Activated T-helper 2 cell treated with anti-CD3 and anti-CD28 coated beads, Interferon-gamma antibody, Interleukin-2, Interleukin-4, amounts not matched to agents 10 μg/mL and 5 μg/mL and 100 μg/mL, durations not matched to agents 14 hours and 24 hours and 36 hours (primary cell): ENCODE results near the gene CLIP2. TPM values are rescaled to one million over a fixed set of nuclear protein-coding genes. Genes with fewer than 3 reads are reported as not detected.
A peak's percentile ranks its signal among the peaks of the same experiment; 100 is the strongest.

Source experiments
- DNase-seq: peaks from one replicate; pipeline ENCODE4 v3.0.0; 2021; ENCODE audit warnings: low spot score
- H3K27ac Mint-ChIP-seq: one replicate; pipeline ENCODE4 v1.8.0; 2021; ENCODE audit warnings: mixed read lengths
- H3K27me3 Mint-ChIP-seq: one replicate; pipeline ENCODE4 v1.8.0; 2021; ENCODE audit warnings: low read depth, mixed read lengths
- H3K36me3 Mint-ChIP-seq: one replicate; pipeline ENCODE4 v1.8.0; 2021; ENCODE audit warnings: low read depth, mixed read lengths
- H3K4me1 Mint-ChIP-seq: one replicate; pipeline ENCODE4 v1.8.0; 2021; ENCODE audit warnings: low read depth, mixed read lengths
- H3K4me3 Mint-ChIP-seq: one replicate; pipeline ENCODE4 v1.8.0; 2021; ENCODE audit warnings: low read depth, mild to moderate bottlenecking, moderate library complexity, mixed read lengths
- H3K9me3 Mint-ChIP-seq: one replicate; pipeline ENCODE4 v1.8.0; 2021; ENCODE audit warnings: mixed read lengths
- intact Hi-C: fragments of 100-400 bp; cut with micrococcal nuclease; formaldehyde crosslinking; loops from one replicate; pipeline ENCODE4 v1.15.1; 2023
- total RNA-seq: library from RNA; stranded (reverse); gene quantifications from 2 replicates; pipeline ENCODE4 v1.2.3, GENCODE V29; 2022

CLIP2 gene
- total RNA-seq, 1 donor from 2014 or later = 2.7 TPM

DNA sequence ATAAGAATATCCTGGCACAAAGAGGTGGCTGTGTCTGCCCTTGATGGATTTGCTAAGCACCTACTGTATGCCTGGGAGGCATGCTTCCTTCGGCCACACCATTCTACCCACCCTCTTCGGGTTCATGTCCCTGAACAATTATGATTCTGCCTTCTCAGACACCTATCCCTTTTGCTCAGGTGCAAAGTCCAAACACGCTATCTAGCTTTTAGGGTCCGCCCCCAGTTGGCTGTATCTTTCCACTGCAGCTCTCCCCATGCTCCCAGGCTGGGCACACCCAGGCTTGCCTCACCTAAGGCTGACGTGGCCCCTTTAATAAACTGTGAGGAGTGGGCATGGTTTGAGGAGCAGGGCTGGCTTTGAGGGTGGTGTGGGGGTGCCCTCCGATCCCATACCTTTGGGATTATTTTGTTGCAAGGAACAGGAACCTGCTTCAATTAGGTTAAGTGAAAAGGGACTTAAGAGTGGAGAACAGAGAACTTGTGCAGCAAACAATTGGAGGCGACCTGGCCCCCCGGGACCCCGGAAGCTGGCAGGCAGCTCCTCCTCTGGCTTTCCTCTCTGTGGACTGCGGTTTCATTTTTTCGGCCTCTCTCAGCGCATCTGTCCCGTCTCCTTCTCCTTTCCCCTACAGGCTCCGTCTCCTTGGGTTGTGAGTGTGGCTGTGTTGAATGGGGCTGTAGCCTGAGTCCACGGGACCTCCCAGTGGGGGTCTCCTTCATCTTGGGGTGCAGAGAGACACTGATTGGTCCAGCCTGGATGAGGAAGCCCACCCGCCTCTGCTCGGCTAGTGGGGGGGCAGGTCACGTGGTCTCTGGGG, 3.8 kb downstream of the CLIP2 start:
- DNase-seq = no peak
- H3K4me3 Mint-ChIP-seq = no peak overlapping the region
- H3K9me3 Mint-ChIP-seq = no peaks in the 10 kb centered on the region
- H3K27ac Mint-ChIP-seq = no peak overlapping the region
- peaks cover 15% of the 10 kb centered on the region for H3K4me1 Mint-ChIP-seq
- H3K36me3 Mint-ChIP-seq = no peaks in the 10 kb centered on the region
- H3K27me3 Mint-ChIP-seq = peaks cover 35% of the 10 kb centered on the region
- intact Hi-C loops = no loop called here

DNA sequence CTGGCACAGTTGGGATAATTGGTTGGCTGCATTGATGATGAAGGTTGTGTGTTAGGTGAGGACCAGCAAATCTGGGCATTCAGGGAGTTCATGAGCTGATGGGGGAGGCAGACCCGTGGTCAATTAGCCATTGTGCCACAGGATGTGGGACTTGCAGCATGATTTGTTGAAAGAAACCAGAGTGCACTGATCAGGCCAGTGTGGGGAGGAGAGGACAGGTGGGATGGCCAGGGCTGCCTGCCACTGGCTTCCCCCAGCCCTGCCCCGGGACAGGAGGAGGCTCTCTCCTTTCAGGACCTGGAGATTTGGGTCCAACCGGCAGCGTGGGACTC, 4.3 kb downstream of the CLIP2 start:
- H3K27me3 Mint-ChIP-seq = peaks cover 30% of the 10 kb centered on the region
- no peak overlapping the region for H3K4me3 Mint-ChIP-seq

DNA sequence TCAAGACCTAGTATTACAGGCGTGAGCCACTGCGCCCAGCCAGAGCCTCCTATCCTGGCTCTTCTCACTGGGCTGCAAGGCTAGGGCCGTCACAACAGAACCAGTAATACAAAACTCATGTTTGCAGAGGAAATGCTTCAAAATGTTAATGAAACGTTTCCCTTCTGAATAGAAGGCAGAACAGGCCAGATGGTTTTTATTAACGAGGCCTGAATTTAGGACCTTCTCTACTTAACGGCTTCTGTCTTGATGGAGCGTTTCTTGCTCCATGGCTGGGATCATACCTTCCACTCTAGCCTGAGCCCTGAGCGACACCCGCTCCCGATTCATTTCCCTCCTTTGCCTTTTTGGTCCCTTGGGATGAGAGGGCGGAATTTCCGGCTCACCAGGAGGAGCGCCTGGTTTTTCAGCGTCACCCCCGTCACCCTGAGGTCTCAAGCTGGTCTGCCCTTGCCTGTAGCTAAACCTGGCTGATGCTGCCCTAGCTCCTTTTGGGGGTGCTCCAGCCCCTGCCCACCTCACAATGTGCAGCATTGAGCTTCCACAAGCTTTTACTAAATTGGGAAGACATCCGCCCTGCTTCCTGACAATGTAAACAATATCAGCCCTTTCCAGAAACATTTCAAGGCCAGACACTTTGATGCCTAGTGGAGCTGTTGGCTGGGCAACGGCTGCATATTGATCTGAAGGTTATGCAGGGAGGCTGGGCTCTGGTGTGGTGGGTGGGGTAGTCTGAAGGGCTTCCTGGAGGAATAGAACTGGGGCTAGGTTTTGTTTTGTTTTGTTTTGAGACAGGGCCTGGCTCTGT, 5.2 kb downstream of the CLIP2 start:
- Mint-ChIP-seq H3K4me3 (no peak overlapping the region), H3K27me3 (peaks cover 26% of the 10 kb centered on the region), H3K36me3 (no peaks in the 10 kb centered on the region), H3K27ac (no peak overlapping the region), H3K4me1 (peaks cover 7% of the 10 kb centered on the region), H3K9me3 (no peaks in the 10 kb centered on the region)
- intact Hi-C loops = no loop called here
- no peak for DNase-seq

More for the DNA sequence above, 4.3 kb downstream of the CLIP2 start:
- Mint-ChIP-seq H3K4me1 (peaks cover 11% of the 10 kb centered on the region), H3K36me3 (no peaks in the 10 kb centered on the region), H3K9me3 (no peaks in the 10 kb centered on the region), H3K27ac (no peak overlapping the region)
- intact Hi-C loops = no loop called here
- no peak for DNase-seq

DNA sequence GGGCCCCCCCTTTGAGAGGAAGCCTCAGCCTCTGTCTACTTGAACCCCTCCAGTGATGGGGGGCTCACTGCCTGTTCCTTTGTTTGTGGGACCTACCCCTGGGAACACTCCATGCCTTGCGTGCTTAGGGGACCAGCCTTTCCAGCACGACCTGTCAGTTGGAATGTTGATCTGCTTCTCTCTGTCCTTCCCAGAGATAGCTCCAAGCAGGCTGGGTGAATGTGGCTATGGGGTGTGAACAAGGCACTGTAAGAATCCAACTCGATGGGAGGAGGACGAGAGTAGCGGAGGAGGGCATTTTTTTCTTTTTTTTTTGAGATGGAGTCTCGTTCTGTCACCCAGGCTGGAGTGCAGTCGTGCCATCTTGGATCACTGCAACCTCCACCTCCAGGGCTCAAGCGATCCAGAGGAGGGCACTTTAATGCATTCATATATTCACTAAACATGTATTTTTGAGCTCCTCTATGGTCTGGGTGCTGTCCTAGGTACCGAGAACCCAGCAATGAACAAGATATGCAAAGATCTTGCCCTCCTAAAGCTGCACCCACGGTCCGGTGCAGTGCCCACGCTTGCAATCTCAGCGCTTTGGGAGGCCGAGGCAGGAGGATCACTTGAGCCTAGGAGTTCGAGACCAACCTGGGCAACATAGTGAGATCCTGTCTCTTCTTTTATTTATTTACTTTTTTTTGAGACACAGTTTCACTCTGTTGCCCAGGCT, 8.5 kb downstream of the CLIP2 start:
- no peak for DNase-seq
- H3K27ac Mint-ChIP-seq = no peak overlapping the region
- H3K9me3 Mint-ChIP-seq = no peaks in the 10 kb centered on the region
- intact Hi-C loops = no loop called here
- H3K4me1 Mint-ChIP-seq = peaks cover 3% of the 10 kb centered on the region
- H3K36me3 Mint-ChIP-seq = no peaks in the 10 kb centered on the region
- H3K4me3 Mint-ChIP-seq = no peak overlapping the region
- peaks cover 13% of the 10 kb centered on the region for H3K27me3 Mint-ChIP-seq

DNA sequence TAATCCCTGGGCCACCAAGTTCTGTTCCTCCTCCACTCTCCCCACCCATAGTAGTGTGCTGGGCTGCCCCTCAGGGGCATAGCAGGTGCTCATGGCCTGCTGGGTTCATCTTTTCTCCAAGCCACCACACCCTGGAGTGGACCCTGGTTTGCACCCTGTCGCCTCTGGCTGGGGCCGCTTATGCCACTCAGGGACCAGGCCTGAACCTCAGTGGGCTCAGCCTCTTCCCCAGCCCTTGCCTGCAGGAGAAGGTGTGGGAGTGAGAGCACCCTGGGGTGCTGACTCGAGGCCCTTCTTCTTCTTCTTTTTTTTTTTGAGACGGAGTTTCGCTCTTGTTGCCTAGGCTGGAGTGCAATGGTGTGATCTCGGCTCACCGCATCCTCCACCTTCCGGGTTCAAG, 10.2 kb downstream of the CLIP2 start:
- Mint-ChIP-seq H3K4me3 (no peak overlapping the region), H3K27ac (no peak overlapping the region), H3K36me3 (no peaks in the 10 kb centered on the region), H3K4me1 (no peaks in the 10 kb centered on the region), H3K27me3 (peaks cover 6% of the 10 kb centered on the region), H3K9me3 (no peaks in the 10 kb centered on the region)
- DNase-seq = no peak
- intact Hi-C loops = no loop called here

DNA sequence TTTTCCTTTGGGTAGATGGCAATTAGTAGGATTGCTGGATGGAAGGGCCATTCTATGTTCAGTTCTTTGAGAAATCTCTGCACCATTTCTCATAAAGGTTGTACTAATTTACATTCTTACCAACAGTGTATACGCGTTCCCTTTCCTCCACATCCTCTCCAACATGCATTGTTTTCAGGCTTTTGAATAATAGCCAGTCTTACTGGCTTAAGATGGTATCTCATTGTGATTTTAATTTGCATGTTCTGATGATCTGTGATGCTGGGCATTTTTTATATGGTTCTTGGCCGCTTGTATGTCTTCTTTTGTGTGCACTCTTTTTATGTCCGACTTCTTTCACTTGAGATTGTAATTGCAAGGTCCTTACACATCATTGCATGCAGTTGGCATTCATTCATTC, 11.7 kb downstream of the CLIP2 start:
- no peaks in the 10 kb centered on the region for H3K36me3 Mint-ChIP-seq
- intact Hi-C loops = no loop called here
- DNase-seq = no peak
- H3K9me3 Mint-ChIP-seq = no peaks in the 10 kb centered on the region
- H3K27ac Mint-ChIP-seq = no peak overlapping the region
- H3K4me3 Mint-ChIP-seq = no peak overlapping the region
- H3K4me1 Mint-ChIP-seq = no peaks in the 10 kb centered on the region
- no peaks in the 10 kb centered on the region for H3K27me3 Mint-ChIP-seq

DNA sequence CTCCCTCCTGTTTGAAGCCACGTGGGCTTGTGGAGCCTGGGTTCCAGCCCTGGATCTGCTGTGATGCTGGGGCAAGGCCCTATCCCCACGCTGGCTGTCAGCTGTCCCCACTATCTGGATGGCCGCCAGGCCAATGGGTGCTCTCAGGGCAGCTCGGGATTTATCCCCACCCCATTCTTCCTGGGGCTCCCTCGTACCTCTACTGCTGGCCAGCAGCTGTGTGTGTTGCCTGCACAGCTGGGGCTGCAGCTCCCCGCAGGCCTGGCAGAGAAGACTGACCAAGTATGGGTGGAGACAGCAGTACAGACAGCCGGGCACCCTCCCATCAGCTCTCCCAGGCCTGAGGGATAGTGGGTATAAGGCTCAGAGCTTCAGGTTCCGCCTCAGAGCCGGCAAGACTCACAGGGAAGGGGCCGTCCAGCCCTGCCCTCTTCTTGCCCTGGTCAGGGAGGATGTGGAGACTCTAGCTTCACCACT, 13.6 kb downstream of the CLIP2 start:
- DNase-seq = no peak
- Mint-ChIP-seq H3K36me3 (no peaks in the 10 kb centered on the region), H3K4me1 (peaks cover 10% of the 10 kb centered on the region), H3K27me3 (peaks cover 2% of the 10 kb centered on the region), H3K9me3 (no peaks in the 10 kb centered on the region), H3K27ac (no peak overlapping the region), H3K4me3 (no peak overlapping the region)
- intact Hi-C loops = no loop called here

DNA sequence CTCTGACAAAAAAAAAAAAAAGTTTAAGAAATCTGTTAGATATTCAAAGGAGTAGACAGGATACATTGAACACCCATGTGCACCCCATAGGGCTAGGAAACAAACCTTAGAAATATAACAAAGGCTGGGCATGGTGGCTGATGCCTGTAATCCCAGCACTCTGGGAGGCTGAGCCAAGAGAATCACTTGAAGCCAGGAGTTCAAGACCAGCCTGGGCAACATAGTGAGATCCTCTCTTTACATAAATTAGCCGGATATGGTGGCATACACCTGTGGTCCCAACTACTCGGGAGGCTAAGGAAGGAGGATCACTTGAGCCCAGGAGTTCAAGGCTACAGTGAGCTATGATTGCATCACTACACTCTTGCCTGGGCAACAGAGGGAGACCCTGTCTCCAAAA, 15.3 kb downstream of the CLIP2 start:
- H3K27ac Mint-ChIP-seq = no peak overlapping the region
- no peak overlapping the region for H3K4me3 Mint-ChIP-seq
- intact Hi-C loops = no loop called here
- H3K9me3 Mint-ChIP-seq = no peaks in the 10 kb centered on the region
- H3K36me3 Mint-ChIP-seq = no peaks in the 10 kb centered on the region
- peaks cover 10% of the 10 kb centered on the region for H3K4me1 Mint-ChIP-seq
- no peak for DNase-seq
- peaks cover 4% of the 10 kb centered on the region for H3K27me3 Mint-ChIP-seq

DNA sequence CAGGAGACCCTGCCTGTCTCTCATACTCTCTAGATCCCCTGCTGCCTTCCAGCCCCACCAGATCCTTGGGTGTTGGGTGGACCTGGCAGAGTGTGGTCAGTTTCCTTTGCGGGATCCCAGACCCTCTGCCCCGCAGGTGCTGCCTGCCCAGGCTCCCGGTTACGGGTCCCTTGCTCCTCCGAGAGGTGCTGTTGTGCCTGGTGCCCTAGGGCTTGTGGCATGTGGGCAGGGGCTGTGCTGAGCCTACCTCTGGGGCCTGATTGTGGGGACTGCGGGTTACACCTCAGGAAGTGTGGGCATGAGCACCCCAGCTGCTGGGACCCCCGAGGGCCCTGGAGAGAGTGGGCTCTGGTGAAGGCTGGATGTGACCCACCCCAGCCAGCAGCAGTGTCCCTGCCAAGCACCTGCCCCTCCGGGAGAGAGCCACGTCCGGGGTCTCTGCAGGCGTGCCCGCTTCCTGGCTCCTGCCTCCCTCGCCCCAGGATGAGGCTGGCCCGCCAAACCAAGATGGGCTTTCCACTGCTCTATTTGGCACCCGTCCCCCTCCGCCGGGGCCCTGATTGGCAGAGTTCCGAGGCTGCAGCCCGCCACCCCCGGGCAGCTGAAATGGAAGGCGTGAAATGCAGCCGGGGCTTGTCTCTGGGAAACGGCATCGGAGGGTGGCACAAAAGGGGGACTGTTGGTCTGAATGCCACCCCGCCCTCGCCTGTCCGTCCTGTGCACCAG, 17.0 kb downstream of the CLIP2 start:
- H3K36me3 Mint-ChIP-seq = peaks cover 1% of the 10 kb centered on the region
- H3K4me1 Mint-ChIP-seq = peaks cover 11% of the 10 kb centered on the region
- H3K27ac Mint-ChIP-seq = no peak overlapping the region
- intact Hi-C loops = no loop called here
- no peak overlapping the region for H3K4me3 Mint-ChIP-seq
- peaks cover 2% of the 10 kb centered on the region for H3K9me3 Mint-ChIP-seq
- DNase-seq = no peak
- H3K27me3 Mint-ChIP-seq = peaks cover 4% of the 10 kb centered on the region

DNA sequence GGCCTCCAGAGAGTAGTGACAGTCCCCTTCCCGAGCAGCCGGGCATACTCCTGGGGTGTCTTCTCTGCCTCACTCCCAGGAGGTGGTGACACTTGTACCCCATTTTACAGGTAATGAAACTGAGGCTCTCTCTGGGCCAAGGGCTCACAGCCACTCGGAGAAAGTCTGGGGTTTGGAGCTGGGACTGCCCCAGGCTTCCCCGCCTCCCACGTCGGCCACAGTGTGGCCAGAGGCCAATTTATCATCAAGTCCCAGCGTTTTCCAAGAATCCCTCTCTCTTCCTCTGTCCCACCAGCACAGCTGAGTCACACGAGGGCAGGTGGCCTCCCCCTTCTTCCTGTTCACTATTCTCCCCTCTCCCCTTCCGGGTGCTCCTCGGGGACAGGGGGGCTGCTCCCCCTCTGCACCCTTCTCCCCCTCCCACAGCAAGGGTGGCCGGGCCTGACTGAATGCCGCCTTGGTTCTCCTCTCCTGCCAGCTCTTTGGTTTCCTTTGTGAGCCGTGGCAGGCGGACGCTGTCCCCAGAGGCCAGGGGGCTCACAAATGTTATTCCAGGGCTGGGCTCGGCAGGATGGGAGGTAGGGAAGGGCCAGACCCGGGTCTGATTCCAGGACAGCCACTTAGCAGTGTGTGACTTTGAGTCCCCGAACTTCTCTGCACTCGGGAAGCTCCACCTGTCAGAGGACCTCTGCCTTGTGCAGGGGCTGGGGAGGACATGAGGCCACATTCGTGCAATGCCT, 17.7 kb downstream of the CLIP2 start:
- Mint-ChIP-seq H3K27me3 (peaks cover 4% of the 10 kb centered on the region), H3K4me1 (peaks cover 16% of the 10 kb centered on the region), H3K4me3 (peak overlapping the region; percentile 5), H3K27ac (no peak overlapping the region), H3K36me3 (peaks cover 4% of the 10 kb centered on the region), H3K9me3 (peaks cover 7% of the 10 kb centered on the region)
- no peak for DNase-seq
- intact Hi-C loops = no loop called here

DNA sequence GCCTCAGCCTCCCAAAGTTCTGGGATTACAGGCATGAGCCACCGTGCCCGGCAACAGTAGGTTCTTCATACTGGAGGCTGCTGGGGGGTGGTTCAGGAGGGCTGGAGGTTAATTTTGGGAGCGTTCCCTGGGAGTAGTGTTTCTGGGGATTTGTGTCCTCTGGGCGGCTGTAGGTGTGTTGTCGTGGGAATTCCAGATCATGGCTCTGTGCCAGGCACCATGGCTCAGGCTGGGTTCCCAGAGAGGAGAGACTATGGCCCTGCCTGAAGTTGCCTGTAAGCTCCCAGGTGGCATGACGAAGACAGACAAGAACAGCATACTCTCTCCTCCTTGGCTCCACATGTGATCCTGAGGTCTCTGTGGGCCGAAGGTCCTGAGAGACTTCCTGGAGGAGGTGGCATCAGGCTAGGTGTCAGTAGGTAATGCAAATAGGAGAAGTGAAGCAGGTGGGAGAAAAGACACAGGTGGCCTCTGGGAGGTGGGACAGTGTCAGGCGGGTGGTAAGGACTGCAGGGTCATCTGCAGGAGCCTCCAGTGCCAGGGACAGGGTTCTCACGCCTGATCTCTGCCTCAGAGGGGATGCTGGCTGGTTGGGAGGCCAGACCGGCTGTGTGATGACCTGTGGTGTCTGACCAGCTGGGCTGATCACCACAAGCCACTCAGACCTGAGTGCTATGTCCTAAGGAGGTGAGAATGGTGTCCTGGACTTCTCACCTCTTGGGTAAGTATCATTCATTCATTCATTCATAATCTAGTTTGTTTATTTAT, 18.7 kb downstream of the CLIP2 start:
- H3K27me3 Mint-ChIP-seq = peaks cover 4% of the 10 kb centered on the region
- intact Hi-C loops = no loop called here
- H3K9me3 Mint-ChIP-seq = peaks cover 7% of the 10 kb centered on the region
- H3K4me1 Mint-ChIP-seq = peaks cover 17% of the 10 kb centered on the region
- DNase-seq = no peak
- peaks cover 4% of the 10 kb centered on the region for H3K36me3 Mint-ChIP-seq
- H3K27ac Mint-ChIP-seq = no peak overlapping the region
- H3K4me3 Mint-ChIP-seq = no peak overlapping the region
